Upper lobe of left lung (tissue), 4 donors: ENCODE results near the gene MYOCD.

Source experiments
- CTCF ChIP-seq, 6 experiments: fragments of 450-650 bp in 4 of 6; fragments of 200-600 bp in 2 of 6; sonication (generic) in 2 of 6; IDR thresholded peaks; one replicate each; pipeline ENCODE4 v1.5.1; 2016 to 2019; ENCODE audit warnings: antibody characterized with exemption in 6 of 6
- EP300 ChIP-seq, 4 donors: sonication (generic); formaldehyde crosslinking; IDR thresholded peaks; one replicate each; pipeline ENCODE4 v1.5.1; 2017; ENCODE audit warnings: antibody characterized with exemption in 4 of 4, control low read depth in 2 of 4
- POLR2A ChIP-seq, 4 donors: fragments of 450-650 bp; IDR thresholded peaks; one replicate each; pipeline ENCODE4 v1.5.1; 2016 to 2017; ENCODE audit warnings: antibody characterized with exemption in 4 of 4, mild to moderate bottlenecking in 2 of 4
- POLR2AphosphoS5 ChIP-seq, 2 donors: sonication (generic); formaldehyde crosslinking; IDR thresholded peaks; one replicate each; pipeline ENCODE4 v1.5.1; 2017; ENCODE audit warnings: antibody characterized with exemption in 2 of 2

- TF ChIP-seq EP300 (IDR thresholded peaks at IDR 0.05) = no peak
- TF ChIP-seq POLR2A (IDR thresholded peaks at IDR 0.05) = no peak
- TF ChIP-seq CTCF (IDR thresholded peaks at IDR 0.05) = no peak
- no peak for TF ChIP-seq POLR2AphosphoS5 (IDR thresholded peaks at IDR 0.05)
Observed at GRCh38 chr17:12632785-12633184, 32.9 kb upstream of the MYOCD start.
